AG04449 (cell line): Measurements from ENCODE around the gene AJAP1.

Source experiments
- CTCF ChIA-PET: fragments of 350-600 bp; formaldehyde crosslinking; extraction: SDS; loops from one replicate; lab custom pipeline; 2021; ENCODE audit warnings: antibody characterized with exemption; lab: Yijun Ruan, JAX
- POLR2A ChIA-PET: fragments of 400-600, 350-600 bp; formaldehyde crosslinking; extraction: SDS; loops from one replicate; lab custom pipeline; 2020; ENCODE audit warnings: antibody characterized with exemption, inconsistent platforms; lab: Yijun Ruan, JAX
- DNase-seq: peaks from one replicate; pipeline ENCODE4 v3.0.0-alpha.2; 2010; ENCODE audit warnings: low read depth, low spot score
- H3K4me3 ChIP-seq: 2 replicates; pipeline ENCODE4 v1.5.1; 2011; ENCODE audit warnings: low read depth, mild to moderate bottlenecking, control low read depth, low read length
- TF ChIP-seq, protein P1 (sequence below): IDR thresholded peaks from one replicate; pipeline ENCODE4 v1.5.1; 2011; ENCODE audit warnings: mild to moderate bottlenecking, moderate library complexity, low read length, control low read depth, inconsistent platforms; ENCODE audit not compliant: insufficient read depth; ENCODE audit errors: missing control alignments

AJAP1 gene

GRCh38 chr1:4697801-4698200, 43.4 kb downstream of the AJAP1 start:
- no peak for DNase-seq
- TF ChIP-seq, protein P1, sequence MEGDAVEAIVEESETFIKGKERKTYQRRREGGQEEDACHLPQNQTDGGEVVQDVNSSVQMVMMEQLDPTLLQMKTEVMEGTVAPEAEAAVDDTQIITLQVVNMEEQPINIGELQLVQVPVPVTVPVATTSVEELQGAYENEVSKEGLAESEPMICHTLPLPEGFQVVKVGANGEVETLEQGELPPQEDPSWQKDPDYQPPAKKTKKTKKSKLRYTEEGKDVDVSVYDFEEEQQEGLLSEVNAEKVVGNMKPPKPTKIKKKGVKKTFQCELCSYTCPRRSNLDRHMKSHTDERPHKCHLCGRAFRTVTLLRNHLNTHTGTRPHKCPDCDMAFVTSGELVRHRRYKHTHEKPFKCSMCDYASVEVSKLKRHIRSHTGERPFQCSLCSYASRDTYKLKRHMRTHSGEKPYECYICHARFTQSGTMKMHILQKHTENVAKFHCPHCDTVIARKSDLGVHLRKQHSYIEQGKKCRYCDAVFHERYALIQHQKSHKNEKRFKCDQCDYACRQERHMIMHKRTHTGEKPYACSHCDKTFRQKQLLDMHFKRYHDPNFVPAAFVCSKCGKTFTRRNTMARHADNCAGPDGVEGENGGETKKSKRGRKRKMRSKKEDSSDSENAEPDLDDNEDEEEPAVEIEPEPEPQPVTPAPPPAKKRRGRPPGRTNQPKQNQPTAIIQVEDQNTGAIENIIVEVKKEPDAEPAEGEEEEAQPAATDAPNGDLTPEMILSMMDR, result no peak
- H3K4me3 ChIP-seq, result no peak overlapping the region
- ChIA-PET POLR2A (no interaction called here), CTCF (no interaction called here)

- POLR2A ChIA-PET, result no interaction called here
- DNase-seq, result no peak
- H3K4me3 ChIP-seq, result no peak overlapping the region
- TF ChIP-seq, protein P1, result no peak
- CTCF ChIA-PET, result no interaction called here
Observed at GRCh38 chr1:4698911-4699310, 44.5 kb downstream of the AJAP1 start.

- no peak overlapping the region for H3K4me3 ChIP-seq
- ChIA-PET POLR2A (no interaction called here), CTCF (no interaction called here)
- DNase-seq, result no peak
- TF ChIP-seq, protein P1, result no peak
Observed at GRCh38 chr1:4699376-4700301, 45.2 kb downstream of the AJAP1 start.

- no peak overlapping the region for H3K4me3 ChIP-seq
- DNase-seq, result no peak
- TF ChIP-seq, protein P1, result no peak
- ChIA-PET CTCF (no interaction called here), POLR2A (no interaction called here)
Observed at GRCh38 chr1:4700801-4701200, 46.4 kb downstream of the AJAP1 start.

DNA sequence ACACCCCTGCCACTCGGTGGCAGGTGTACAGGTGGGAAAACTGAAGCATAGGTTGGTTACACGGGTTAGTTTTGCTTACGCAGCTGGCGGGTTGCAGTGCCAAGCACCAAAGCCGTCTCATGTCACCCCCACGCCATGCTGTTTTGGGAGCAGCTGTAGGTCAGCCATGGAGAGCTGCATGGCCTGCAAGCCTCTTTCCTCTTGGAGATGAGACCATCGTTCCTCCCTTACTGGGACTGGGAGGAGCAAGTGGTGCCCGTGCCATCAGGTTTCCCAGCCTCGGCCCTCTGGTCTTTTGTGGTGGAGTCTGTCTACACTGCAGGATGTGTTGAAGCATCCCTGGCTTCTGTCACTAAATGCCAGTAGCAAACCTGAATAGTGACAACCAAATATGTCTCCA, 46.9 kb downstream of the AJAP1 start:
- H3K4me3 ChIP-seq, result no peak overlapping the region
- DNase-seq, result no peak
- CTCF ChIA-PET, result no interaction called here
- POLR2A ChIA-PET, result no interaction called here
- TF ChIP-seq, protein P1, result no peak

- POLR2A ChIA-PET, result no interaction called here
- TF ChIP-seq, protein P1, result no peak
- no peak overlapping the region for H3K4me3 ChIP-seq
- CTCF ChIA-PET, result no interaction called here
- no peak for DNase-seq
Observed at GRCh38 chr1:4702464-4702863, 48.1 kb downstream of the AJAP1 start.
